GM12878 (cell line): ENCODE measurements around the gene FAP. TPM values are rescaled to one million over a fixed set of nuclear protein-coding genes. Genes with fewer than 3 reads are reported as not detected.

ENCODE experiments used
- ATAC-seq: fragments of 200-7000 bp; cut with Tn5 transposase; 3 replicates; pipeline ENCODE4 v1.9.1; 2020; ENCODE audit warnings: mild to moderate bottlenecking, moderate library complexity
- BruUV-seq: library from RNA; stranded (reverse); fragments of 400-500 nt; replicated peaks from 2 replicates; lab custom pipeline; 2021; lab: Mats Ljungman, UMichigan
- CTCF ChIA-PET: fragments of 300-600 bp; sonication (Branson Sonifier 250); formaldehyde crosslinking; extraction: SDS; loops from one replicate; lab custom pipeline; 2021; ENCODE audit warnings: inconsistent platforms; lab: Yijun Ruan, JAX
- POLR2A ChIA-PET: fragments of 350-600 bp; formaldehyde crosslinking; extraction: SDS; loops from one replicate; lab custom pipeline; 2021; ENCODE audit warnings: inconsistent platforms; lab: Charles Lee
- RAD21 ChIA-PET: fragments of 300-600 bp; sonication (Branson Sonifier 250); formaldehyde crosslinking; loops from one replicate; lab custom pipeline; 2023; ENCODE audit warnings: antibody characterized with exemption; ENCODE audit not compliant: unreplicated experiment; lab: Charles Lee
- SMC1A ChIA-PET: fragments of 300-600 bp; sonication (Branson Sonifier 250); formaldehyde crosslinking; loops from one replicate; lab custom pipeline; 2023; ENCODE audit not compliant: unreplicated experiment, uncharacterized antibody; lab: Charles Lee
- DNase-seq: peaks from one replicate; pipeline ENCODE4 v3.0.0-alpha.2; 2011; ENCODE audit warnings: low read depth, low spot score
- FAIRE-seq: peaks from 3 replicates; lab custom pipeline; 2011; peaks lifted over from hg19 to GRCh38; lab: Jason Lieb, UNC
- H2AFZ ChIP-seq: 2 replicates; pipeline ENCODE4 v1.6.0; 2011; ENCODE audit warnings: low read depth, low read length, control low read depth; ENCODE audit not compliant: control insufficient read depth
- H3K27ac ChIP-seq: 2 replicates; pipeline ENCODE4 v1.5.1; 2011; ENCODE audit warnings: control low read depth; ENCODE audit not compliant: control insufficient read depth, insufficient read depth
- H3K27me3 ChIP-seq, 2 experiments: replicated peaks in 1 of 2; 2 replicates each; pipeline versions ENCODE4 v1.6.0 to v1.6.1; 2011; ENCODE audit warnings: low read length in 1 of 2; ENCODE audit not compliant: control insufficient read depth in 2 of 2, insufficient read depth in 2 of 2
- H3K36me3 ChIP-seq, 2 experiments: 2 replicates each; pipeline ENCODE4 v1.5.1; 2011; ENCODE audit warnings: low read length in 1 of 2; ENCODE audit not compliant: control insufficient read depth in 2 of 2, insufficient read depth in 2 of 2
- H3K4me1 ChIP-seq: 2 replicates; pipeline ENCODE4 v1.6.1; 2011; ENCODE audit warnings: mild to moderate bottlenecking, low read length, moderate library complexity, mixed read lengths; ENCODE audit not compliant: control insufficient read depth, insufficient read depth
- H3K4me2 ChIP-seq: 2 replicates; pipeline ENCODE4 v1.6.0; 2011; ENCODE audit warnings: control low read depth; ENCODE audit not compliant: control insufficient read depth, insufficient read depth
- H3K4me3 ChIP-seq: fragments of 200-600 bp; sonication (generic); 2 replicates; pipeline ENCODE4 v1.5.1; 2016
- H3K79me2 ChIP-seq: 2 replicates; pipeline ENCODE4 v1.6.0; 2011; ENCODE audit warnings: low read length; ENCODE audit not compliant: control insufficient read depth, insufficient read depth
- H3K9ac ChIP-seq: 2 replicates; pipeline ENCODE4 v1.8.0; 2011; ENCODE audit warnings: low read length, control low read depth, mixed read lengths; ENCODE audit not compliant: control insufficient read depth, insufficient read depth
- H3K9me3 ChIP-seq: replicated peaks from 3 replicates; pipeline ENCODE4 v1.5.1; 2011; ENCODE audit warnings: mild to moderate bottlenecking, low read length; ENCODE audit not compliant: control insufficient read depth, insufficient read depth
- H4K20me1 ChIP-seq: 2 replicates; pipeline ENCODE4 v1.6.0; 2011; ENCODE audit not compliant: control insufficient read depth, insufficient read depth
- ATF3 ChIP-seq: IDR thresholded peaks from 2 replicates; pipeline ENCODE4 v1.6.1; 2011; ENCODE audit warnings: low read depth, mild to moderate bottlenecking, low read length, moderate library complexity, borderline replicate concordance; ENCODE audit errors: extremely low read depth
- CEBPB ChIP-seq, 2 experiments: fragments of 150-350 bp in 1 of 2; IDR thresholded peaks; 2 replicates each; pipeline ENCODE4 v1.6.1; 2012 to 2014; ENCODE audit warnings: low read depth in 2 of 2, low read length in 2 of 2, borderline replicate concordance in 1 of 2, inconsistent platforms in 1 of 2
- CHD4 ChIP-seq: fragments of 200-600 bp; sonication (generic); IDR thresholded peaks from 2 replicates; pipeline ENCODE4 v1.6.1; 2016; ENCODE audit warnings: mild to moderate bottlenecking
- CREM ChIP-seq: IDR thresholded peaks from 2 replicates; pipeline ENCODE4 v1.6.1; 2014; ENCODE audit warnings: antibody characterized with exemption, low read depth
- ETV6 ChIP-seq, 2 experiments: fragments of 450-650 bp in 1 of 2; IDR thresholded peaks in 1 of 2; conservative IDR thresholded peaks in 1 of 2; 2 replicates each; pipeline ENCODE4 v1.6.1; 2014; ENCODE audit warnings: antibody characterized with exemption in 1 of 2, borderline replicate concordance in 1 of 2, low read depth in 1 of 2, mild to moderate bottlenecking in 1 of 2, moderate library complexity in 1 of 2
- FOXK2 ChIP-seq: fragments of 450-650 bp; IDR thresholded peaks from 2 replicates; pipeline ENCODE4 v1.6.1; 2017; ENCODE audit warnings: mild to moderate bottlenecking, moderate library complexity
- MTA2 ChIP-seq: fragments of 450-650 bp; IDR thresholded peaks from 2 replicates; pipeline ENCODE4 v1.6.1; 2016; ENCODE audit warnings: low read depth, mild to moderate bottlenecking, moderate library complexity
- RAD51 ChIP-seq: fragments of 450-650 bp; IDR thresholded peaks from 2 replicates; pipeline ENCODE4 v1.6.1; 2016; ENCODE audit warnings: moderate library complexity, mild to moderate bottlenecking, inconsistent platforms
- RFX5 ChIP-seq: IDR thresholded peaks from 2 replicates; pipeline ENCODE4 v1.6.1; 2011; ENCODE audit warnings: low read depth, low read length, improper control_type of control experiment
- SMAD1 ChIP-seq: fragments of 450-650 bp; IDR thresholded peaks from 2 replicates; pipeline ENCODE4 v1.6.1; 2018; ENCODE audit warnings: mild to moderate bottlenecking, low read depth; ENCODE audit not compliant: partially characterized antibody
- USF2 ChIP-seq: IDR thresholded peaks from 2 replicates; pipeline ENCODE4 v1.6.1; 2011; ENCODE audit warnings: low read depth, low read length, improper control_type of control experiment, borderline replicate concordance
- WGBS: methylation state at CpG from one replicate; pipeline ENCODE4 v1.1.6; 2016; ENCODE audit warnings: low lambda C conversion rate; ENCODE audit not compliant: insufficient replicate concordance, insufficient coverage; ENCODE audit errors: missing lambda C conversion rate; 5-methylcytosine and 5-hydroxymethylcytosine counted together
- in situ Hi-C: fragments of 300-500 bp; cut with MboI; formaldehyde crosslinking; loops from 9 replicates; pipeline ENCODE4 v1.14.3; 2018; ENCODE audit warnings: mixed read lengths
- intact Hi-C: fragments of 100-400 bp; cut with micrococcal nuclease; formaldehyde crosslinking; loops from one replicate; pipeline ENCODE4 v1.14.2; 2022; ENCODE audit not compliant: unreplicated experiment
- polyA plus RNA-seq, 11 experiments: library from polyadenylated mRNA; depleted of rRNA in 4 of 11; unstranded in 6 of 11; stranded (reverse) in 5 of 11; fragments of >200 nt; fragmentation: Nextera tagmentation in 4 of 11; fragmentation: Illumina TruSeq in 1 of 11; extraction: Ambion mirVana in 4 of 11; extraction: Trizol in 1 of 11; gene quantifications; 1 replicate in 1 of 11; 2 replicates in 10 of 11; pipeline versions ENCODE4 v1.2.1 to v1.2.3, GENCODE V29; 2011 to 2016; ENCODE audit warnings: inconsistent platforms in 2 of 11, missing spikeins in 2 of 11, low read depth in 1 of 11
- total RNA-seq, 4 experiments: library from RNA; depleted of rRNA in 3 of 4; stranded (reverse); fragments of >200 nt in 3 of 4; fragmentation: Illumina TruSeq in 1 of 4; extraction: Trizol in 1 of 4; gene quantifications; 2 replicates each; pipeline versions ENCODE4 v1.2.1 to v1.2.3, GENCODE V29; 2013 to 2021
- TF ChIP-seq, protein P1 (sequence below): fragments of 450-650 bp; IDR thresholded peaks from 2 replicates; pipeline ENCODE4 v1.6.1; 2017; ENCODE audit warnings: borderline replicate concordance
- TF ChIP-seq, protein P2 (sequence below), 3 experiments: IDR thresholded peaks in 2 of 3; conservative IDR thresholded peaks in 1 of 3; 2 replicates each; pipeline ENCODE4 v1.5.1; 2011; ENCODE audit warnings: low read depth in 3 of 3, low read length in 3 of 3, mild to moderate bottlenecking in 3 of 3, control low read depth in 2 of 3, moderate library complexity in 2 of 3, inconsistent platforms in 1 of 3, mixed read lengths in 1 of 3; ENCODE audit not compliant: control insufficient read depth in 2 of 3, insufficient read depth in 1 of 3; ENCODE audit errors: extremely low read depth in 1 of 3

The FAP gene
- total and polyA plus RNA-seq, 10 of the 15 experiments (the other 5 are each of a cell fraction or from before 2014, with no cell fraction given): 0.16 TPM; not detected in 9

DNA sequence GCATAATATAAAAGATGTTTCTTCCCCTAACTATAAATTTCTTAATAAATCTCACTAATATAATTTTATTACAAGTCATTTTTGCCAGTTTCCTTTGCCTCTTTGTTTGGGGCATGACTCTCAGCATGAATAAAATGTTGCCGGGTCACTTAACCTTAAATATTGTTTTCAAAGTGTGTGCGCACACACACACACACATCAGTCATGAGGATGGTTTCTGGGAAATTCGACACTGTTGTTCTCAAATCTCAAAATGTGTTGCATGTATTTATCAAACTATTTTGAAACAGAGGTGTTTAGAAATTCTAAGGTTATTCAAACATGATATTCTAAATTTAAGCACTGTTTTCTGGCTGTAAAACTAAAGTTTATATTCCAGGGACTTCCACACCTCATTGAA, 31.5 kb downstream of the FAP start:
- ChIA-PET CTCF (interaction anchor here (2.9 to 13.2 kb wide), 2 partner anchors 9 to 86 kb away, joined by 12 to 228 read pairs; no protein-coding TSS in a partner anchor), RAD21 (no interaction called here), POLR2A (no interaction called here)
- ATAC-seq (no peak), FAIRE-seq (no peak)
- Histone ChIP-seq H3K27me3 (no peaks in the 10 kb centered on the region), H4K20me1 (no peaks in the 10 kb centered on the region), H2AFZ (no peak overlapping the region), H3K9ac (no peak overlapping the region), H3K4me1 (no peaks in the 10 kb centered on the region), H3K79me2 (no peaks in the 10 kb centered on the region), H3K4me2 (no peak overlapping the region), H3K9me3 (no peaks in the 10 kb centered on the region), H3K4me3 (no peak overlapping the region), H3K27ac (no peak overlapping the region)
- intact Hi-C loops: loop anchor here (10.0 kb wide), 1 partner anchor 583 kb away; no protein-coding TSS in a partner anchor
- BruUV-seq: no TSS peak
- 58% methylated on average over 3 of the region's 3 CpGs for WGBS
- TF ChIP-seq USF2: no peak
- no peak for TF ChIP-seq SMAD1
- TF ChIP-seq CHD4: no peak
- no peak for TF ChIP-seq ATF3
- no peak for TF ChIP-seq ETV6 (conservative IDR thresholded peaks at IDR 0.05 in 1 of 2, IDR thresholded peaks at IDR 0.05 in 1 of 2; ENCODE audit: borderline replicate concordance in 1 of 2, low read depth in 1 of 2)
- no peak for TF ChIP-seq CEBPB (IDR thresholded peaks at IDR 0.05; ENCODE audit: borderline replicate concordance in 1 of 2, low read depth in 2 of 2, low read length in 2 of 2)
- no peak for TF ChIP-seq RFX5
- no peak for TF ChIP-seq RAD51
- TF ChIP-seq MTA2: no peak
- TF ChIP-seq FOXK2: no peak
- TF ChIP-seq, protein P1, sequence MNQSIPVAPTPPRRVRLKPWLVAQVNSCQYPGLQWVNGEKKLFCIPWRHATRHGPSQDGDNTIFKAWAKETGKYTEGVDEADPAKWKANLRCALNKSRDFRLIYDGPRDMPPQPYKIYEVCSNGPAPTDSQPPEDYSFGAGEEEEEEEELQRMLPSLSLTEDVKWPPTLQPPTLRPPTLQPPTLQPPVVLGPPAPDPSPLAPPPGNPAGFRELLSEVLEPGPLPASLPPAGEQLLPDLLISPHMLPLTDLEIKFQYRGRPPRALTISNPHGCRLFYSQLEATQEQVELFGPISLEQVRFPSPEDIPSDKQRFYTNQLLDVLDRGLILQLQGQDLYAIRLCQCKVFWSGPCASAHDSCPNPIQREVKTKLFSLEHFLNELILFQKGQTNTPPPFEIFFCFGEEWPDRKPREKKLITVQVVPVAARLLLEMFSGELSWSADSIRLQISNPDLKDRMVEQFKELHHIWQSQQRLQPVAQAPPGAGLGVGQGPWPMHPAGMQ: no peak
- TF ChIP-seq CREM: no peak
- TF ChIP-seq, protein P2, sequence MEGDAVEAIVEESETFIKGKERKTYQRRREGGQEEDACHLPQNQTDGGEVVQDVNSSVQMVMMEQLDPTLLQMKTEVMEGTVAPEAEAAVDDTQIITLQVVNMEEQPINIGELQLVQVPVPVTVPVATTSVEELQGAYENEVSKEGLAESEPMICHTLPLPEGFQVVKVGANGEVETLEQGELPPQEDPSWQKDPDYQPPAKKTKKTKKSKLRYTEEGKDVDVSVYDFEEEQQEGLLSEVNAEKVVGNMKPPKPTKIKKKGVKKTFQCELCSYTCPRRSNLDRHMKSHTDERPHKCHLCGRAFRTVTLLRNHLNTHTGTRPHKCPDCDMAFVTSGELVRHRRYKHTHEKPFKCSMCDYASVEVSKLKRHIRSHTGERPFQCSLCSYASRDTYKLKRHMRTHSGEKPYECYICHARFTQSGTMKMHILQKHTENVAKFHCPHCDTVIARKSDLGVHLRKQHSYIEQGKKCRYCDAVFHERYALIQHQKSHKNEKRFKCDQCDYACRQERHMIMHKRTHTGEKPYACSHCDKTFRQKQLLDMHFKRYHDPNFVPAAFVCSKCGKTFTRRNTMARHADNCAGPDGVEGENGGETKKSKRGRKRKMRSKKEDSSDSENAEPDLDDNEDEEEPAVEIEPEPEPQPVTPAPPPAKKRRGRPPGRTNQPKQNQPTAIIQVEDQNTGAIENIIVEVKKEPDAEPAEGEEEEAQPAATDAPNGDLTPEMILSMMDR (IDR thresholded peaks at IDR 0.05 in 2 of 3, conservative IDR thresholded peaks at IDR 0.05 in 1 of 3; ENCODE audit: control insufficient read depth in 2 of 3, extremely low read depth in 1 of 3, insufficient read depth in 1 of 3, low read depth in 3 of 3, low read length in 3 of 3): no peak
- TF ChIP-seq, all 136 proteins: peak for 0
- no peak for DNase-seq
- in situ Hi-C loops: no loop called here
- SMC1A ChIA-PET: interaction anchor here (2.1 kb wide), 1 partner anchor 9 kb away, joined by 10 read pairs; no protein-coding TSS in a partner anchor
- H3K36me3 ChIP-seq: no peaks in the 10 kb centered on the region
